A549 (cell line): Measurements from ENCODE around the gene LCN2. TPM values are rescaled to one million over a fixed set of nuclear protein-coding genes. Genes with fewer than 3 reads are reported as not detected.

Experiments
- ATAC-seq, 2 experiments: fragments of 200-7000 bp in 1 of 2; fragments of >200 bp in 1 of 2; cut with Nextera tagmentation in 1 of 2; cut with Tn5 transposase in 1 of 2; 3 replicates each; pipeline versions ENCODE4 v1.8.0 to v1.9.1; 2018 to 2020; ENCODE audit warnings: mild to moderate bottlenecking in 1 of 2, moderate library complexity in 1 of 2
- CTCF ChIA-PET: fragments of 300-600 bp; sonication (Branson Sonifier 250); formaldehyde crosslinking; extraction: SDS; loops from one replicate; lab custom pipeline; 2021; ENCODE audit warnings: antibody characterized with exemption, inconsistent platforms; lab: Yijun Ruan, JAX
- POLR2A ChIA-PET: fragments of 350-600 bp; formaldehyde crosslinking; extraction: SDS; loops from one replicate; lab custom pipeline; 2021; ENCODE audit warnings: antibody characterized with exemption, inconsistent platforms; lab: Yijun Ruan, JAX
- DNase-seq, 2 experiments: peaks; one replicate each; pipeline versions ENCODE4 v3.0.0 to v3.0.0-alpha.2; 2011 to 2016; ENCODE audit warnings: low read depth in 1 of 2, low spot score in 1 of 2
- FAIRE-seq: peaks from 2 replicates; lab custom pipeline; 2011; peaks lifted over from hg19 to GRCh38; lab: Jason Lieb, UNC
- H3K27ac ChIP-seq, 2 experiments: fragments of >200 bp; sonication (Bioruptor Twin); formaldehyde crosslinking; 3 replicates each; pipeline ENCODE4 v1.5.1; 2016 to 2017
- H3K4me1 ChIP-seq: fragments of >200 bp; sonication (Bioruptor Twin); formaldehyde crosslinking; 3 replicates; pipeline ENCODE4 v1.6.1; 2016
- H3K4me2 ChIP-seq: fragments of >200 bp; sonication (Bioruptor Twin); formaldehyde crosslinking; 3 replicates; pipeline ENCODE4 v1.6.1; 2016
- H3K4me3 ChIP-seq: fragments of >200 bp; sonication (Bioruptor Twin); formaldehyde crosslinking; 3 replicates; pipeline ENCODE4 v1.5.1; 2016
- H3K9me3 ChIP-seq: fragments of >200 bp; sonication (Bioruptor Twin); formaldehyde crosslinking; 3 replicates; pipeline ENCODE4 v1.6.1; 2016
- BCL3 ChIP-seq: fragments of >200 bp; sonication (Bioruptor Twin); formaldehyde crosslinking; IDR thresholded peaks from 3 replicates; pipeline ENCODE4 v1.6.1; 2016
- BHLHE40 ChIP-seq: IDR thresholded peaks from 2 replicates; pipeline ENCODE4 v1.6.1; 2012; ENCODE audit warnings: low read depth, low read length, inconsistent platforms
- CHD2 ChIP-seq: fragments of 150-350 bp; IDR thresholded peaks from 2 replicates; pipeline ENCODE4 v1.6.1; 2014; ENCODE audit warnings: low read length; ENCODE audit not compliant: partially characterized antibody
- E2F6 ChIP-seq: IDR thresholded peaks from 2 replicates; pipeline ENCODE4 v1.6.1; 2012; ENCODE audit warnings: low read depth, borderline replicate concordance
- EHMT2 ChIP-seq: fragments of 200-600 bp; sonication (generic); IDR thresholded peaks from 2 replicates; pipeline ENCODE4 v1.6.1; 2016; ENCODE audit warnings: antibody characterized with exemption, low read depth, mild to moderate bottlenecking, moderate library complexity
- FOSL2 ChIP-seq, 2 experiments: fragments of 450-650 bp in 1 of 2; fragments of >200 bp in 1 of 2; sonication (Bioruptor Twin) in 1 of 2; formaldehyde crosslinking; IDR thresholded peaks; 2 replicates each; pipeline versions ENCODE4 v1.5.0 to v1.6.1; 2016 to 2020; ENCODE audit warnings: mild to moderate bottlenecking in 1 of 2, moderate library complexity in 1 of 2
- HMGXB4 ChIP-seq: fragments of 250-450 bp; sonication (Bioruptor Pico); IDR thresholded peaks from 2 replicates; pipeline ENCODE4 v1.5.0; 2021; ENCODE audit warnings: mild to moderate bottlenecking, moderate library complexity, borderline replicate concordance
- HOXA7 ChIP-seq: fragments of 250-450 bp; sonication (Bioruptor Pico); IDR thresholded peaks from 2 replicates; pipeline ENCODE4 v1.5.0; 2020; ENCODE audit warnings: mild to moderate bottlenecking, moderate library complexity
- HOXB13 ChIP-seq: fragments of 250-450 bp; sonication (Bioruptor Pico); IDR thresholded peaks from 2 replicates; pipeline ENCODE4 v1.5.0; 2020; ENCODE audit warnings: low read depth, mild to moderate bottlenecking, moderate library complexity
- KDM1A ChIP-seq: fragments of 200-600 bp; sonication (generic); IDR thresholded peaks from 2 replicates; pipeline ENCODE4 v1.6.1; 2016; ENCODE audit warnings: low read depth, mild to moderate bottlenecking
- NFE2L2 ChIP-seq: fragments of 150-350 bp; conservative IDR thresholded peaks from 2 replicates; pipeline ENCODE4 v1.6.1; 2014; ENCODE audit warnings: low read length
- NPAS2 ChIP-seq: fragments of 250-450 bp; sonication (Bioruptor Pico); IDR thresholded peaks from 2 replicates; pipeline ENCODE4 v1.8.0; 2022; ENCODE audit warnings: mild to moderate bottlenecking, moderate library complexity, borderline replicate concordance
- PBX3 ChIP-seq: IDR thresholded peaks from 2 replicates; pipeline ENCODE4 v1.6.1; 2012
- RCOR1 ChIP-seq: fragments of 150-350 bp; IDR thresholded peaks from 2 replicates; pipeline ENCODE4 v1.6.1; 2014; ENCODE audit warnings: antibody characterized with exemption, low read length, low read depth
- RFX5 ChIP-seq: fragments of 450-650 bp; IDR thresholded peaks from 2 replicates; pipeline ENCODE4 v1.7.1; 2014; ENCODE audit warnings: antibody characterized with exemption, mild to moderate bottlenecking, moderate library complexity
- SMC3 ChIP-seq: fragments of >200 bp; sonication (Bioruptor Twin); formaldehyde crosslinking; IDR thresholded peaks from 3 replicates; pipeline ENCODE4 v1.6.1; 2018; ENCODE audit warnings: inconsistent platforms
- SREBF2 ChIP-seq: fragments of 450-650 bp; IDR thresholded peaks from 2 replicates; pipeline ENCODE4 v1.6.1; 2014; ENCODE audit warnings: mild to moderate bottlenecking, moderate library complexity
- TFCP2L1 ChIP-seq: fragments of 250-450 bp; sonication (Bioruptor Pico); IDR thresholded peaks from 2 replicates; pipeline ENCODE4 v1.5.0; 2021; ENCODE audit warnings: mild to moderate bottlenecking
- USF2 ChIP-seq: fragments of 450-650 bp; IDR thresholded peaks from 2 replicates; pipeline ENCODE4 v1.6.1; 2014; ENCODE audit warnings: antibody characterized with exemption
- ZSCAN20 ChIP-seq: fragments of 250-450 bp; sonication (Bioruptor Pico); IDR thresholded peaks from 2 replicates; pipeline ENCODE4 v1.8.0; 2022; ENCODE audit warnings: mild to moderate bottlenecking, moderate library complexity
- WGBS: methylation state at CpG from one replicate; pipeline ENCODE4 v1.1.6; 2017; ENCODE audit errors: missing lambda C conversion rate; 5-methylcytosine and 5-hydroxymethylcytosine counted together
- polyA plus RNA-seq, 4 experiments: library from polyadenylated mRNA; depleted of rRNA in 3 of 4; stranded (reverse); fragments of >200 nt; fragmentation: RNase III in 1 of 4; extraction: RNeasy Plus Mini Kit Qiagen cat#74134 plus additional on column Dnase treatment in 1 of 4; gene quantifications; 2 replicates in 3 of 4; 3 replicates in 1 of 4; pipeline ENCODE4 v1.2.3, GENCODE V29; 2011 to 2017

Gene LCN2
- polyA plus RNA-seq, 2 of the 4 experiments (the other 2 are of a cell fraction) = 2.3 to 11.9 TPM

- TF ChIP-seq CHD2 (no peak), BCL3 (no peak)
These were observed 25.7 kb upstream of the LCN2 start (continued) for GRCh38 chr9:128123451-128124080.

- Histone ChIP-seq H3K9me3 (no peaks in the 10 kb centered on the region), H3K4me1 (peaks cover 26% of the 10 kb centered on the region), H3K4me3 (no peak overlapping the region), H3K27ac (no peak overlapping the region), H3K4me2 (no peak overlapping the region)
- ATAC-seq (no peak), DNase-seq (no peak), FAIRE-seq (no peak)
- TF ChIP-seq SREBF2 = no peak
- TF ChIP-seq HOXB13 = no peak
- TF ChIP-seq HOXA7 = no peak
- no peak for TF ChIP-seq EHMT2
- no peak for TF ChIP-seq RFX5
- TF ChIP-seq SMC3 = no peak
- no peak for TF ChIP-seq USF2
- TF ChIP-seq FOSL2 (IDR thresholded peaks at IDR 0.05) = no peak
- TF ChIP-seq FOSL2 (CRISPR knock-in tag; IDR thresholded peaks at IDR 0.05) = no peak
- TF ChIP-seq NFE2L2 = no peak
- TF ChIP-seq KDM1A = no peak
- no peak for TF ChIP-seq E2F6
- TF ChIP-seq TFCP2L1 (CRISPR knock-in tag) = no peak
- TF ChIP-seq RCOR1 = no peak
- TF ChIP-seq PBX3 = no peak
- no peak for TF ChIP-seq BHLHE40
- no peak for TF ChIP-seq ZSCAN20 (CRISPR knock-in tag)
- no peak for TF ChIP-seq HMGXB4
- TF ChIP-seq NPAS2 (CRISPR knock-in tag) = no peak
- WGBS = 78% methylated on average over 8 of the region's 8 CpGs
- CTCF ChIA-PET = interaction anchor here (0.6 to 10.9 kb wide), 29 partner anchors 10 to 747 kb away, joined by 3 to 181 read pairs (median 4); partner anchors contain the start of gene CIZ1
- POLR2A ChIA-PET = interaction anchor here (2.2 kb wide), 1 partner anchor 35 kb away, joined by 7 read pairs; the partner anchor contains the start of gene BBLN
These were observed 24.8 kb upstream of the LCN2 start for GRCh38 chr9:128124451-128124850.
